ENCODE measurements around the gene CAMK1D.

The CAMK1D gene

GRCh38 chr10:12482587-12482986, 133.2 kb downstream of the CAMK1D start:
- no peak overlapping the region for H3K4me3 ChIP-seq (ENCODE audit: low read length in 2 of 2)
- H3K27me3 ChIP-seq (ENCODE audit: control insufficient read depth in 1 of 2, insufficient read depth in 2 of 2, low read length in 2 of 2): no peaks in the 10 kb centered on the region
- no peaks in the 10 kb centered on the region for H3K9me3 ChIP-seq (ENCODE audit: control insufficient read depth in 2 of 2, low read length in 2 of 2)
- H3K4me1 ChIP-seq (ENCODE audit: control insufficient read depth, insufficient read depth, low read length): peaks cover 5% of the 10 kb centered on the region
- H3K36me3 ChIP-seq (ENCODE audit: control insufficient read depth in 2 of 2, insufficient read depth in 2 of 2, low read length in 2 of 2): peaks cover 0 to 2% of the 10 kb centered on the region in 2 donors
- no peak overlapping the region for H3K9ac ChIP-seq (ENCODE audit: low read length in 2 of 2)
- no peak overlapping the region for H3K27ac ChIP-seq (ENCODE audit: low read length)

GRCh38 chr10:12484002-12484918, 134.9 kb downstream of the CAMK1D start:
- H3K27me3 ChIP-seq (ENCODE audit: control insufficient read depth in 1 of 2, insufficient read depth in 2 of 2, low read length in 2 of 2): no peaks in the 10 kb centered on the region
- peaks cover 5% of the 10 kb centered on the region for H3K4me1 ChIP-seq (ENCODE audit: control insufficient read depth, insufficient read depth, low read length)
- H3K9me3 ChIP-seq (ENCODE audit: control insufficient read depth in 2 of 2, low read length in 2 of 2): no peaks in the 10 kb centered on the region
- no peak overlapping the region for H3K4me3 ChIP-seq (ENCODE audit: low read length in 2 of 2)
- peaks cover 0 to 2% of the 10 kb centered on the region in 2 donors for H3K36me3 ChIP-seq (ENCODE audit: control insufficient read depth in 2 of 2, insufficient read depth in 2 of 2, low read length in 2 of 2)
- H3K9ac ChIP-seq (ENCODE audit: low read length in 2 of 2): no peak overlapping the region
- no peak overlapping the region for H3K27ac ChIP-seq (ENCODE audit: low read length)

- H3K9me3 ChIP-seq (ENCODE audit: control insufficient read depth in 2 of 2, low read length in 2 of 2): no peaks in the 10 kb centered on the region
- H3K27ac ChIP-seq (ENCODE audit: low read length): no peak overlapping the region
- H3K36me3 ChIP-seq (ENCODE audit: control insufficient read depth in 2 of 2, insufficient read depth in 2 of 2, low read length in 2 of 2): peaks cover 0 to 2% of the 10 kb centered on the region in 2 donors
- H3K27me3 ChIP-seq (ENCODE audit: control insufficient read depth in 1 of 2, insufficient read depth in 2 of 2, low read length in 2 of 2): no peaks in the 10 kb centered on the region
- H3K4me1 ChIP-seq (ENCODE audit: control insufficient read depth, insufficient read depth, low read length): peaks cover 5% of the 10 kb centered on the region
- H3K9ac ChIP-seq (ENCODE audit: low read length in 2 of 2): no peak overlapping the region
- H3K4me3 ChIP-seq (ENCODE audit: low read length in 2 of 2): no peak overlapping the region
Measured at GRCh38 chr10:12484941-12485805, 135.8 kb downstream of the CAMK1D start.

- H3K9ac ChIP-seq (ENCODE audit: low read length in 2 of 2): no peak overlapping the region
- H3K27me3 ChIP-seq (ENCODE audit: control insufficient read depth in 1 of 2, insufficient read depth in 2 of 2, low read length in 2 of 2): no peaks in the 10 kb centered on the region
- H3K36me3 ChIP-seq (ENCODE audit: control insufficient read depth in 2 of 2, insufficient read depth in 2 of 2, low read length in 2 of 2): peaks cover 0 to 2% of the 10 kb centered on the region in 2 donors
- no peak overlapping the region for H3K27ac ChIP-seq (ENCODE audit: low read length)
- no peak overlapping the region for H3K4me3 ChIP-seq (ENCODE audit: low read length in 2 of 2)
- H3K9me3 ChIP-seq (ENCODE audit: control insufficient read depth in 2 of 2, low read length in 2 of 2): no peaks in the 10 kb centered on the region
- peaks cover 5% of the 10 kb centered on the region for H3K4me1 ChIP-seq (ENCODE audit: control insufficient read depth, insufficient read depth, low read length)
Measured at GRCh38 chr10:12487366-12487765, 138.0 kb downstream of the CAMK1D start.

- Histone ChIP-seq H3K4me1 (ENCODE audit: control insufficient read depth, insufficient read depth, low read length) (peaks cover 5% of the 10 kb centered on the region), H3K27ac (ENCODE audit: low read length) (no peak overlapping the region), H3K9ac (ENCODE audit: low read length in 2 of 2) (no peak overlapping the region), H3K27me3 (ENCODE audit: control insufficient read depth in 1 of 2, insufficient read depth in 2 of 2, low read length in 2 of 2) (no peaks in the 10 kb centered on the region), H3K4me3 (ENCODE audit: low read length in 2 of 2) (no peak overlapping the region), H3K36me3 (ENCODE audit: control insufficient read depth in 2 of 2, insufficient read depth in 2 of 2, low read length in 2 of 2) (no peaks in the 10 kb centered on the region), H3K9me3 (ENCODE audit: control insufficient read depth in 2 of 2, low read length in 2 of 2) (no peaks in the 10 kb centered on the region)
Measured at GRCh38 chr10:12488626-12489025, 139.3 kb downstream of the CAMK1D start.

GRCh38 chr10:12489357-12489756, 140.0 kb downstream of the CAMK1D start:
- no peaks in the 10 kb centered on the region for H3K36me3 ChIP-seq (ENCODE audit: control insufficient read depth in 2 of 2, insufficient read depth in 2 of 2, low read length in 2 of 2)
- no peak overlapping the region for H3K4me3 ChIP-seq (ENCODE audit: low read length in 2 of 2)
- H3K4me1 ChIP-seq (ENCODE audit: control insufficient read depth, insufficient read depth, low read length): peaks cover 2% of the 10 kb centered on the region
- no peak overlapping the region for H3K9ac ChIP-seq (ENCODE audit: low read length in 2 of 2)
- no peaks in the 10 kb centered on the region for H3K9me3 ChIP-seq (ENCODE audit: control insufficient read depth in 2 of 2, low read length in 2 of 2)
- no peaks in the 10 kb centered on the region for H3K27me3 ChIP-seq (ENCODE audit: control insufficient read depth in 1 of 2, insufficient read depth in 2 of 2, low read length in 2 of 2)
- H3K27ac ChIP-seq (ENCODE audit: low read length): no peak overlapping the region

- Histone ChIP-seq H3K9me3 (ENCODE audit: control insufficient read depth in 2 of 2, low read length in 2 of 2) (no peaks in the 10 kb centered on the region), H3K36me3 (ENCODE audit: control insufficient read depth in 2 of 2, insufficient read depth in 2 of 2, low read length in 2 of 2) (no peaks in the 10 kb centered on the region), H3K27me3 (ENCODE audit: control insufficient read depth in 1 of 2, insufficient read depth in 2 of 2, low read length in 2 of 2) (no peaks in the 10 kb centered on the region), H3K9ac (ENCODE audit: low read length in 2 of 2) (no peak overlapping the region), H3K27ac (ENCODE audit: low read length) (no peak overlapping the region), H3K4me3 (ENCODE audit: low read length in 2 of 2) (no peak overlapping the region), H3K4me1 (ENCODE audit: control insufficient read depth, insufficient read depth, low read length) (peaks cover 2% of the 10 kb centered on the region)
Measured at GRCh38 chr10:12489806-12490205, 140.5 kb downstream of the CAMK1D start.

- Histone ChIP-seq H3K4me1 (ENCODE audit: control insufficient read depth, insufficient read depth, low read length) (no peaks in the 10 kb centered on the region), H3K4me3 (ENCODE audit: low read length in 2 of 2) (no peak overlapping the region), H3K9me3 (ENCODE audit: control insufficient read depth in 2 of 2, low read length in 2 of 2) (no peaks in the 10 kb centered on the region)
Measured at GRCh38 chr10:12490963-12491362, 141.6 kb downstream of the CAMK1D start.

GRCh38 chr10:12491491-12491890, 142.1 kb downstream of the CAMK1D start:
- Histone ChIP-seq H3K9ac (ENCODE audit: low read length in 2 of 2) (no peak overlapping the region), H3K4me1 (ENCODE audit: control insufficient read depth, insufficient read depth, low read length) (no peaks in the 10 kb centered on the region), H3K4me3 (ENCODE audit: low read length in 2 of 2) (no peak overlapping the region), H3K36me3 (ENCODE audit: control insufficient read depth in 2 of 2, insufficient read depth in 2 of 2, low read length in 2 of 2) (no peaks in the 10 kb centered on the region), H3K9me3 (ENCODE audit: control insufficient read depth in 2 of 2, low read length in 2 of 2) (no peaks in the 10 kb centered on the region), H3K27ac (ENCODE audit: low read length) (no peak overlapping the region), H3K27me3 (ENCODE audit: control insufficient read depth in 1 of 2, insufficient read depth in 2 of 2, low read length in 2 of 2) (no peaks in the 10 kb centered on the region)

More at GRCh38 chr10:12490963-12491362, 141.6 kb downstream of the CAMK1D start:
- Histone ChIP-seq H3K27ac (ENCODE audit: low read length) (no peak overlapping the region), H3K9ac (ENCODE audit: low read length in 2 of 2) (no peak overlapping the region), H3K27me3 (ENCODE audit: control insufficient read depth in 1 of 2, insufficient read depth in 2 of 2, low read length in 2 of 2) (no peaks in the 10 kb centered on the region), H3K36me3 (ENCODE audit: control insufficient read depth in 2 of 2, insufficient read depth in 2 of 2, low read length in 2 of 2) (no peaks in the 10 kb centered on the region)

GRCh38 chr10:12492016-12492415, 142.7 kb downstream of the CAMK1D start:
- Histone ChIP-seq H3K27ac (ENCODE audit: low read length) (no peak overlapping the region), H3K9ac (ENCODE audit: low read length in 2 of 2) (no peak overlapping the region), H3K9me3 (ENCODE audit: control insufficient read depth in 2 of 2, low read length in 2 of 2) (no peaks in the 10 kb centered on the region), H3K27me3 (ENCODE audit: control insufficient read depth in 1 of 2, insufficient read depth in 2 of 2, low read length in 2 of 2) (no peaks in the 10 kb centered on the region), H3K4me3 (ENCODE audit: low read length in 2 of 2) (no peak overlapping the region), H3K4me1 (ENCODE audit: control insufficient read depth, insufficient read depth, low read length) (no peaks in the 10 kb centered on the region), H3K36me3 (ENCODE audit: control insufficient read depth in 2 of 2, insufficient read depth in 2 of 2, low read length in 2 of 2) (no peaks in the 10 kb centered on the region)

All from stomach smooth muscle (tissue), 2 donors.